HK-2 (cell line): ENCODE data around the gene MRPS22.
"Not testable (repeated sequence)": the region's sequence is repeated elsewhere in the genome, so short reads cannot be mapped to it uniquely, and the experiment has no call there.

Experiments
- DNase-seq: peaks from one replicate; pipeline ENCODE4 v3.0.0-alpha.2; 2018; ENCODE audit not compliant: unreplicated experiment

Gene MRPS22

DNA sequence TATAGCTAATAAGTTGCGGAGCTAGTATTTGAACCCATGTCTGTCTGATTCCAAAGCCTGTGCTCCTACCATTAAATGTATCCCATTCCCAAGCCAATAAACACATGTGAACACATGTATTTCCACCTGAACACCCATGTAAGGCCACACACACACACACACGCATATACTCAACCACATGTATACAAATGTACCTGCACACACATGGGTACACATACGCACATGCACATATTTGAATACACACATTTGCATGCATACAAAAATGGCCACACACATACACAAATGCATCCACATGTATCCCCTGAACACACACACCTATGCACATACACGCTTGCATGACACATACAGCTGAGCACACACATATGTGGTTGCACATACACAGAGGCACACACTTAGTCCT lies 5.4 kb upstream of the MRPS22 start:
- no peak for DNase-seq

- DNase-seq = no peak
Observed at GRCh38 chr3:139339219-139339906, 4.5 kb upstream of the MRPS22 start.

DNA sequence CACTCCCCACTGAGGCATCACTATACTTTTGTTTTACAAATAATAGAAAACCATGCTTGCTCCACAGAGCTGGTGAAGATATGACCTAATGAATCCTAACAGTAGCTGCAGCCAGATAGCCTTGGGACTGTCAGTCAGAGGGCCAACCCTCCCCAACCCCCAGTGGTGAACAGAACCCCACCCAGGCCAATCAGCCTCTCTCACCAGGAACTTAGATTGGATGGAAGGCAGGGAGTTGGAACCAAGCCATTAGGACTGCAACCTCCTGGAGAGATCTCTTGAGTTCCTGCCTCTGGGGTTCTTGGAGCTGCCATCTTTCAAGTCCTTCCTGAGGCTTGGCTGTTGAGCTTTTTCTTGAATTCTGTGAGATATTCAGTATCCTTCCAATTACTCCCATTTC lies 3.0 kb upstream of the MRPS22 start:
- DNase-seq = no peak

DNA sequence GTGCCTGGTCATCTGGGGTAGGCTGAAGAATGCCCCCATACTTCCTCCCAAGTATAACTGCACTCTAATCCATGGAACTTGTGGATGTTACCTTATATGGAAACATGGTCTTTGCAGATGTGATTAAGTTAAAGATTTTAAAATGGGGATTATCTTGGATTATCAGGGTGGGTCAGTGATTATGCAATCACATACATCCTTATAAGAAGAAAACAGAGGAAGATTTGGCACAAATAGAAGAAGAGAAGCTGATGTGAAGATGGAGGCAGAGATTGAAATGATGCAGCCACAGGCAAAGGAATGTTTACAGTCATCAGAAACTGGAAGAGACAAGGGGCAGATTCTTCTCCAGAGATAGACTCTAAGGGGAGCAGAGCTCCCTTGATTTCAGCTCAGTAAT lies 1.8 kb upstream of the MRPS22 start:
- no peak for DNase-seq

GRCh38 chr3:139346771-139347170 lies 3.0 kb downstream of the MRPS22 start:
- DNase-seq = no peak

DNA sequence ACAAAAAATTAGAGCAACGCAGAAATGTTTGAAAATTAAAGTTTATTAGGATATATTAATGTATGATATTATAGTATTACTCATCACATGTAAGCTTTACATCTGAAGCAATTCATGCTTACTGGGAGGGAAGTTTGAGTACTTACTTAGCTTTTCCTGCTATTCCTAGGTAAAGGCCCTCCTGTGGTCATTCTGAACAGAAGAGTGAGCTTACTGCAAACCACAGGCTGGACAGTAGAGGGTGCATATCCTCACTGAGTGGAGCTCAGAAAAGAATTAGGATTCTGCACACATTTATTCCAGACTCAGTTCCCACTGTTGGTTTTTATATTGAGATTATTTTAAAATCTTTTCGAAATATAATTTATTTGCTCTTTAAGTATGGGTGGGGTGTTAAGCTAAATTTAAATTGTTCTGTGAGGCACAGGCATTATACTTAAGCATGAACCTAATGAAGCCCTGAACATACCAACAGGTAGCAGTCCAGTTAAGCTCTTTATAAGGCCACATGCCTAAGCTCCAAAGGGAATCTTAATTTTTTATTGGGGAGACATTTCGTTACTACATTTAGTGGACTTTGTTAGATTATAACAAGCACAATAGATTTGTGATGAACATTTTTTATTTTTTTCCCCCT lies 10.2 kb downstream of the MRPS22 start:
- DNase-seq = peak; percentile 15

GRCh38 chr3:139354661-139355060 lies 10.8 kb downstream of the MRPS22 start:
- no peak for DNase-seq

- DNase-seq = no peak
Observed at GRCh38 chr3:139355476-139355875, 11.7 kb downstream of the MRPS22 start.

GRCh38 chr3:139355891-139356290 lies 12.1 kb downstream of the MRPS22 start:
- DNase-seq = no peak

- no peak for DNase-seq
Observed at GRCh38 chr3:139357899-139358298, 14.1 kb downstream of the MRPS22 start.

DNA sequence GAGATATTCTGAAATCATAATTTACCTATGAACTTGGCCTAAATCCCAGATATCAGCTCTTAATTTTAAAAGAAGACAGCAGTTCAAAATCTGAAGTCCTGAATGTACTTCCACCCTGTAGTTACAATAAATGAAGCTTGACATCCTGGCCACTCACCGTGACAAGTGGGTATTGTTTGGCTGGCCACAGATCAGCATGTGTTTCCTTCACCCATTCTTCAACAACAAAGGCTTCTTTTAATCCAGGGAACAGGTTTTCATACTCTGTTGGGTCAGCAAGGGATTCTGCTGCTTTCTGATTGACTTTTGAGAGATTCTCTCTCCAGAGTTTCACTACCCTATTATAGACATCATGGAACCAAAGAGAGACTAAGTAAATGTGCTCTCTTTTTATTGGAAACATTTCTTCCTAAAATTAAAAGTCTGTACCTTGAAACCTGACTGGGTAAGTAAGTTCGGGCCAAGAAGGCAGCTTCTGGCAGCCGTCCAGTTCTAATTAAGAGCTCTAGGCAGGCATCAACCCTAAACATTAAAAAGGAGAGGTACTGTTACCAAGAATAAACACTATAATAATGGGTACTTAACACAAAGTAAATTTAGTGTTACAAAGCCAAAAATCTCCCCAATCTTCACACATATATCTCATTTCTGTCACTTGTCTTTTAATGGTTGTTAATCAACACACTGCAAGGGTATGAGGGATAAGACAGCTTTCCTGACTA lies 15.2 kb downstream of the MRPS22 start:
- DNase-seq = no peak

- DNase-seq = no peak
Observed at GRCh38 chr3:139361276-139361675, 17.5 kb downstream of the MRPS22 start.

DNA sequence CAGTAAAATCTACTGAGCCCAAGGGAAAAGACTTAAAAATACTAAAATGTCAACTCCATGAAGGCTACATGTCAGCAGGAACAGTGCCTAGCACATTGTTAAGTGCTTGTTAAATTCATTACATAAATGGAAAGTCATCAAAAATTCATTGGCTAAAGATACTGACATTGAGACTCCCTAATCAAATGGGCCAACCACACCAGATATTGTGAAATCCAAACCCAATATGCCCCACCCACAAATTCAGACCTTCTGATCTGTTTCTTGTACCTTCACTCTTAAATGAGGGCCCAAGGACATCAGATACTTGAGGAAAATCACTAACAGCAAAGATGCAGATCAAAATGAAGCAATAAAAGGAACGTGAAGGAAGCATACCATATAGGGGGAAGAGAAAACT lies 20.7 kb downstream of the MRPS22 start:
- DNase-seq = no peak

DNA sequence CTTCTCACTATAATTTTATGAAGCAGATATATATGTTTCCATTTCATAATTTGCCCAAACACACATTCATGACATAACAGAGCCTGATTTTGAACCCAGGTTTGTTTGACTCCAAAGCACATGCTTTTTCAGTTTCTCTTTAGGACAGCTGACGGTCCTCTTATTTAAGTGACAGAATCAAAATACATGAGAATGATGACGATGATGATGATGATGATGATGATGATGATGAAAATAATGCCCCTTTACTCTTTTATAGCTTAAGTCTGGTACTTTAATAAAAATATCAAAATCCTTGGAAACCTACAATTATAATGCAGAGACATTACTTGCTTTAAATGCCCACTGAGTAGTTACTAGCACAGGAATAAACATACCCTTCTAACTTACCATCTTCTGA lies 30.3 kb downstream of the MRPS22 start:
- DNase-seq = no peak

GRCh38 chr3:139377378-139377777 lies 33.6 kb downstream of the MRPS22 start:
- no peak for DNase-seq

DNA sequence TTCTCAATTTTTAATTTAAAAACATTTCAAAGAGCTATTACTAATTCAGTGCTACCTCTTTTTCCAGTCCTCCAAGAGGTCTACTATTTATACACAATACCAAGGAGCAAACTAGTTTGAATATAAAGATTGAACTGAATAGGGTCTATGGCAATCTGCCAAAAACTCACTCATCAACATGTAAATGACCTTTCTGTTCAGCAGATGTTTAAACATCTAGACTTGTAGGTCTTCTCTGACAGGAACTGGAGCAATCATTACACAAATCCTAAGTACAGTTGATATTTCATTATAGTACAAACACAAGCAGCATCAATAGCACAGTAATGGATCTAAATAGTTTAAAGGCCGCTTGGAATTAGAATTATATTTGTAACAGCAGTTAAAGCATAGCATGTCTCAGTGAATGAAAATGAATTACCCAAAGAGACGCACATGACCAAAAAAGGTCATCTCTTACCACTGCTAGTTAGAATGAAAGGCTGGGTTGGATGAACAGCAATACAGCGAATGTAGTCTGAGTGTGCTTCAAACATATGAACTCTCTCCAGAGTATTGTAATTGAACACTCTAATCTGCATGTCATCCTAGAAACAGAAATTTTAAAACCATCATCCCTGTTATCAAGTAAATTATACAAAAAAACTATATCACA lies 34.9 kb downstream of the MRPS22 start:
- DNase-seq = no peak

- DNase-seq = no peak
Observed at GRCh38 chr3:139380575-139380974, 36.8 kb downstream of the MRPS22 start.

DNA sequence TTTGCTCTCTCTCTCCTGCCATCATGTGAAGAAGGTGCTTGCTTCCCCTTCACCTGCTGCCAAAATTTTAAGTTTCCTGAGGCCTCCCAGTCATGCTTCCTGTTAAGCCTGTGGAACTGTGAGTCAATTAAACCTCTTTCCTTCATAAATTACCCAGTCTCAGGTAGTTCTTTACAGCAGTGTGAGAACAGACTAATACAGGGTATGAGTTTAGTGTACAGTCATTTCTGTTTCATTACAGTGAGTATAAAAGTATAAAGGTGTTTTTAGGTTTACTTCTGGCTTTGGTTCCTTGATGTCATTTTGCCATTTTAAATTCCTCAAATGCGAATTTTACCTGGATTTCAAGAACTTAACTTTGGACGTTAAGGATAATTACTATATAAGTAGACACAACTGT lies 38.5 kb downstream of the MRPS22 start:
- not testable (repeated sequence) for DNase-seq

- no peak for DNase-seq
Observed at GRCh38 chr3:139388077-139388476, 44.3 kb downstream of the MRPS22 start.

DNA sequence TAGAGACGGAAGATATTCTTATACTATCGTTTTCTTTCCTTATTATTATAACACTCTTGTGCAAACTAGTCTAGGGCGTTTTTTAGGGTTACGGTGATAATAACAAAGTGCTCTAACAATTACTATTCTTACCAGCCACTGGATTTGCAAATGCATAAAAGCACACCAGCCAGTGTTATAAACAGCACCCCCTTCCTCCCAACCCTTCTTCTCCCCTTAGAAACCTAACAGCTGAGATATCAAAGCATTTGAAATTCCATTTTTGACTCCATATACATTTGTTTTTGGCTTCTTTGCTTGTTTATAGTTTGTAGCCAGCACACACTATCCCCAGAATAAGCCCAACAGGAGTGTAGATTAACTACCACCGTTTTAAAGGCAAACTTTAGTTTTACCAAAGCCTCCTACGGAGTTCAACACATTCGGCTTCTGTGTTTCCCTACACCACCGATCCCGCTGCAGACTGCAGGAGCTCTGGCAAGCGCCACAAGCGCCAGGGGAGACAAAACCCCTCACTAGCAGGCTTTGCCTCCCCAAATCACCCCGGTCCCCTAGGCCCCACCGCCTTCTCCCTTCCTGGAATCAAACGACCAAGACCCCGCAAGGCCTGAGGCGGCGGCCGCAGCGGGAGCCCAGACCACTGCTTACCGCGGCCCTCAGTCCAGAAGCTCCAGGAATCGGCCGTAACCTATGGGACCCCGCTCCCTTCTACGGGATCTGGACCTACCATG lies 45.2 kb downstream of the MRPS22 start:
- no peak for DNase-seq

DNA sequence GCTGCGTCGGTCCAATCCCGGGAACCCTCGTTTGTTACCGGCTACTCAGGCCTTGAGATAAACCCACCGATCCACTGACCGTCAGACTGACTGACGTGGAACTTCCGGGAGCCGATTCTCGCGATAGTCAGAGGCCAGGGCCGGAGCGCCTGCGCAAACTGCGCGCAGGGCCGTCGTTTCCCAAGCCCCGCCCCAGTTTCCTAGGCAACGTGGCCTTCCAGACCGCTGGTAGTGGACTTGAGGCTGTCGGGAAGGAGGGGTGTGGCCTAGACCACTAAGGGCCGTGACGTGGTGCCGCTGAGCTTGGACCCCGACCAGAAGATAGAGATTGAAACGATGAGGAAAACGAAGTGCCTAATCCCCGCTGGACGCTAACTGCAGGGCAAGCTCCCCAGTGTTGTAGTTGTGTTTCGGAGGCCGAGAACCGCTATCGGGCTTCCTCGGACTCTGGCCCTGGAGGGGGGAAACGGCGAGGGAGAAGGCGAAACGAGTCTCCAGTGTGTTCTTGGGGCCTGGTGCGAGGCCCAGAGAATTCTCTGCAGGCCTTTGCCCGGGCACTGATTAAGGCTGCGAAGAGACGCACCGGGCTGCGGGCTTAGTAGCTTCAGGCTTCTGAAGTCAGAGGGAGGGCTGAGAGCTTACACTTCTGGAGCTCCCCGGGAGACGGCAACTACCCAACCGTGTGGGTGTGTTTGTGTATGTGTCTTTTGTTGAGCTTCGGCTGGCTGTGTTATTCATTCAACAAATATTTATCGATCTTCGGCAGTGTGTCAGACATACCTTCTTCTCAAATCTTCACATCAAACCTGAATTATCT lies 45.9 kb downstream of the MRPS22 start, which contains the start of gene COPB2:
COPB2 (minus strand) TSS at position 96 of the 817 bp plus-strand sequence. CDS start 97 bp downstream, outside the sequence.
- DNase-seq = peak; percentile 100
